WTC11 (cell line): Measurements from ENCODE around the gene MTG1. TPM values are rescaled to one million over a fixed set of nuclear protein-coding genes. Genes with fewer than 3 reads are reported as not detected.

ENCODE experiments used
- ATAC-seq: fragments of 200-7000 bp; cut with Tn5 transposase; 2 replicates; pipeline ENCODE4 v1.10.0; 2021; ENCODE audit warnings: mild to moderate bottlenecking, moderate library complexity
- CTCF ChIA-PET: fragments of 300-600 bp; sonication (Branson Sonifier 250); formaldehyde crosslinking; loops from one replicate; lab custom pipeline; 2021; ENCODE audit warnings: antibody characterized with exemption; lab: Charles Lee
- POLR2A ChIA-PET: fragments of 350-600 bp; sonication (Branson Sonifier 250); formaldehyde crosslinking; loops from one replicate; lab custom pipeline; 2021; ENCODE audit warnings: antibody characterized with exemption; lab: Charles Lee
- DNase-seq: peaks from one replicate; pipeline ENCODE4 v3.0.0; 2021; ENCODE audit warnings: low spot score
- H3K27ac Mint-ChIP-seq: 2 replicates; pipeline ENCODE4 v1.8.0; 2021; ENCODE audit warnings: mixed read lengths
- H3K27me3 Mint-ChIP-seq: 2 replicates; pipeline ENCODE4 v1.8.0; 2021; ENCODE audit warnings: low read depth, mild to moderate bottlenecking, moderate library complexity, mixed read lengths
- H3K36me3 Mint-ChIP-seq: 2 replicates; pipeline ENCODE4 v1.8.0; 2021; ENCODE audit warnings: mixed read lengths
- H3K4me1 Mint-ChIP-seq: 2 replicates; pipeline ENCODE4 v1.8.0; 2022; ENCODE audit warnings: mixed read lengths
- H3K4me3 Mint-ChIP-seq: 2 replicates; pipeline ENCODE4 v1.8.0; 2021; ENCODE audit warnings: mild to moderate bottlenecking, moderate library complexity, mixed read lengths
- H3K9me3 Mint-ChIP-seq: 2 replicates; pipeline ENCODE4 v1.8.0; 2021; ENCODE audit warnings: mixed read lengths
- CREM ChIP-seq: sonication (generic); formaldehyde crosslinking; IDR thresholded peaks from 2 replicates; pipeline ENCODE4 v1.8.1; 2022; ENCODE audit warnings: mild to moderate bottlenecking, missing genetic modification reagents, moderate library complexity
- ETV6 ChIP-seq: sonication (generic); formaldehyde crosslinking; IDR thresholded peaks from 2 replicates; pipeline ENCODE4 v1.8.1; 2022; ENCODE audit warnings: mild to moderate bottlenecking, missing genetic modification reagents
- FOXK1 ChIP-seq: sonication (generic); formaldehyde crosslinking; IDR thresholded peaks from 2 replicates; pipeline ENCODE4 v1.8.0; 2022; ENCODE audit warnings: mild to moderate bottlenecking, moderate library complexity, missing genetic modification reagents
- IRF2 ChIP-seq: sonication (generic); formaldehyde crosslinking; IDR thresholded peaks from 2 replicates; pipeline ENCODE4 v1.8.0; 2022; ENCODE audit warnings: low read depth, missing genetic modification reagents, borderline replicate concordance
- NFE2L1 ChIP-seq: sonication (generic); formaldehyde crosslinking; IDR thresholded peaks from 2 replicates; pipeline ENCODE4 v1.8.1; 2023; ENCODE audit warnings: missing genetic modification reagents
- NFYB ChIP-seq: sonication (generic); formaldehyde crosslinking; conservative IDR thresholded peaks from 2 replicates; pipeline ENCODE4 v1.8.0; 2022; ENCODE audit warnings: low read depth, missing genetic modification reagents
- TCF7 ChIP-seq: sonication (generic); formaldehyde crosslinking; IDR thresholded peaks from 2 replicates; pipeline ENCODE4 v1.8.0; 2022; ENCODE audit warnings: mild to moderate bottlenecking, low read depth, missing genetic modification reagents, moderate library complexity
- ZNF396 ChIP-seq: fragments of 250-450 bp; sonication (Bioruptor Pico); IDR thresholded peaks from 2 replicates; pipeline ENCODE4 v1.8.0; 2021; ENCODE audit warnings: mild to moderate bottlenecking, moderate library complexity, borderline replicate concordance
- total RNA-seq: library from RNA; stranded (reverse); gene quantifications from 3 replicates; pipeline ENCODE4 v1.2.3, GENCODE V29; 2021
- TF ChIP-seq, protein P1 (sequence below): fragments of 250-450 bp; sonication (Bioruptor Pico); IDR thresholded peaks from 2 replicates; pipeline ENCODE4 v1.9.0; 2021; ENCODE audit warnings: mild to moderate bottlenecking, borderline replicate concordance
- TF ChIP-seq, protein P2 (sequence below): sonication (generic); formaldehyde crosslinking; IDR thresholded peaks from 2 replicates; pipeline ENCODE4 v1.8.1; 2022; ENCODE audit warnings: low read depth, missing genetic modification reagents, borderline replicate concordance
- TF ChIP-seq, protein P3 (sequence below): sonication (generic); formaldehyde crosslinking; IDR thresholded peaks from 2 replicates; pipeline ENCODE4 v1.8.0; 2023; ENCODE audit warnings: mild to moderate bottlenecking, missing genetic modification reagents
- TF ChIP-seq, protein P4 (sequence below): fragments of 250-450 bp; sonication (Bioruptor Pico); IDR thresholded peaks from 2 replicates; pipeline ENCODE4 v1.9.0; 2021; ENCODE audit warnings: moderate library complexity, mild to moderate bottlenecking, inconsistent platforms, borderline replicate concordance
- TF ChIP-seq, protein P5 (sequence below): fragments of 250-450 bp; sonication (Bioruptor Pico); IDR thresholded peaks from 2 replicates; pipeline ENCODE4 v1.9.0; 2021; ENCODE audit warnings: mild to moderate bottlenecking
- TF ChIP-seq, protein P6 (sequence below): sonication (generic); formaldehyde crosslinking; IDR thresholded peaks from 2 replicates; pipeline ENCODE4 v1.8.1; 2023; ENCODE audit warnings: mild to moderate bottlenecking, missing genetic modification reagents
- TF ChIP-seq, protein P7 (sequence below): fragments of 200-600 bp; IDR thresholded peaks from 2 replicates; pipeline ENCODE4 v1.8.0; 2022; ENCODE audit warnings: antibody characterized with exemption
- TF ChIP-seq, protein P8 (sequence below): fragments of 250-450 bp; sonication (Bioruptor Pico); IDR thresholded peaks from 2 replicates; pipeline ENCODE4 v1.8.0; 2021; ENCODE audit warnings: mild to moderate bottlenecking

MTG1 gene
- total RNA-seq, 1 experiment from 2014 or later = 63.0 TPM

DNA sequence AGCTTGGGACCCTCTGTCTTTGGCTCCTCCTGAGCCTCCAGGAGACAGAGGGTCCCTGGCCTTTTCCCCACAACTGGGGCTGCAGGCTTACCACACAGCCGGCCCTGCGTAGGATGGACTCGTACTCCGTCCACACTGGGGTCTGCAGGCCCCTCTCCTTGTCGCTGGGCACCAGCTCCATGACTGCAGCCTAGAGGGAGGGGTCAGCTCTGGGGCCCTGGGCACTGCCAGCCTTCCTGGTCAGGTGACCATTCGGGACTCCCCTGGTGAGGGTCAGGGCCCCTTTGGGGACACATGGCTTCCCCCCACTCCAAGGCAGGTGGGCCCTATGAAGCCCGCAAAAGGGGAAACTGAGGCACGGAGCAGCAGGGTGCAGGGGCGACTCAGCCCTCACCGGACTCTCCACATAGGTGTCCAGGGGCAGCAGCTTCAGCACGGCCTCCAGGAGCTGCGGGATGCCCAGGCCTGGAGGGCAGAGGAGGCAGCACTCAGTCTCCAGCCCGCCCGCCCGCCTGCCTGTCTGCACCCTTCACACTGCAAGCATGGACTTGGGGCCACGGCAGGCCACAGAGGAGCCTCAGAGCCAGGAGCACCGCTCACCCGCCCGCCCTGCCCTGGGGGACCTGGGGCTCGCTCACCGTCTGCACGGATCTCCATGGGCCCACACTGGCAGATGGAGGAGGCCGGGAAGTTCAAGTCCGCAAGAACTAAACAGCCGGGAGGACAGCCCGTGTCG is 37.2 kb upstream of the MTG1 start:
- Mint-ChIP-seq H3K27ac (no peak overlapping the region), H3K9me3 (no peaks in the 10 kb centered on the region), H3K36me3 (peaks cover 2% of the 10 kb centered on the region), H3K4me1 (no peaks in the 10 kb centered on the region), H3K4me3 (peak overlapping the region; percentile 72), H3K27me3 (peaks cover 12% of the 10 kb centered on the region)
- no peak; the same call in 1 of the 2 replicates for ATAC-seq
- CTCF ChIA-PET = interaction anchor here (1.0 to 2.5 kb wide), 3 partner anchors 10 to 49 kb away, joined by 5 to 26 read pairs (median 7); partner anchors contain the start of gene PRAP1
- no peak for DNase-seq
- POLR2A ChIA-PET = interaction anchor here (1.2 to 1.8 kb wide), 2 partner anchors 17 to 22 kb away, joined by 3 to 9 read pairs; partner anchors contain the start of gene PAOX
- TF ChIP-seq, protein P1, sequence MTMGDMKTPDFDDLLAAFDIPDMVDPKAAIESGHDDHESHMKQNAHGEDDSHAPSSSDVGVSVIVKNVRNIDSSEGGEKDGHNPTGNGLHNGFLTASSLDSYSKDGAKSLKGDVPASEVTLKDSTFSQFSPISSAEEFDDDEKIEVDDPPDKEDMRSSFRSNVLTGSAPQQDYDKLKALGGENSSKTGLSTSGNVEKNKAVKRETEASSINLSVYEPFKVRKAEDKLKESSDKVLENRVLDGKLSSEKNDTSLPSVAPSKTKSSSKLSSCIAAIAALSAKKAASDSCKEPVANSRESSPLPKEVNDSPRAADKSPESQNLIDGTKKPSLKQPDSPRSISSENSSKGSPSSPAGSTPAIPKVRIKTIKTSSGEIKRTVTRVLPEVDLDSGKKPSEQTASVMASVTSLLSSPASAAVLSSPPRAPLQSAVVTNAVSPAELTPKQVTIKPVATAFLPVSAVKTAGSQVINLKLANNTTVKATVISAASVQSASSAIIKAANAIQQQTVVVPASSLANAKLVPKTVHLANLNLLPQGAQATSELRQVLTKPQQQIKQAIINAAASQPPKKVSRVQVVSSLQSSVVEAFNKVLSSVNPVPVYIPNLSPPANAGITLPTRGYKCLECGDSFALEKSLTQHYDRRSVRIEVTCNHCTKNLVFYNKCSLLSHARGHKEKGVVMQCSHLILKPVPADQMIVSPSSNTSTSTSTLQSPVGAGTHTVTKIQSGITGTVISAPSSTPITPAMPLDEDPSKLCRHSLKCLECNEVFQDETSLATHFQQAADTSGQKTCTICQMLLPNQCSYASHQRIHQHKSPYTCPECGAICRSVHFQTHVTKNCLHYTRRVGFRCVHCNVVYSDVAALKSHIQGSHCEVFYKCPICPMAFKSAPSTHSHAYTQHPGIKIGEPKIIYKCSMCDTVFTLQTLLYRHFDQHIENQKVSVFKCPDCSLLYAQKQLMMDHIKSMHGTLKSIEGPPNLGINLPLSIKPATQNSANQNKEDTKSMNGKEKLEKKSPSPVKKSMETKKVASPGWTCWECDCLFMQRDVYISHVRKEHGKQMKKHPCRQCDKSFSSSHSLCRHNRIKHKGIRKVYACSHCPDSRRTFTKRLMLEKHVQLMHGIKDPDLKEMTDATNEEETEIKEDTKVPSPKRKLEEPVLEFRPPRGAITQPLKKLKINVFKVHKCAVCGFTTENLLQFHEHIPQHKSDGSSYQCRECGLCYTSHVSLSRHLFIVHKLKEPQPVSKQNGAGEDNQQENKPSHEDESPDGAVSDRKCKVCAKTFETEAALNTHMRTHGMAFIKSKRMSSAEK (CRISPR knock-in tag) = no peak
- TF ChIP-seq, protein P2, sequence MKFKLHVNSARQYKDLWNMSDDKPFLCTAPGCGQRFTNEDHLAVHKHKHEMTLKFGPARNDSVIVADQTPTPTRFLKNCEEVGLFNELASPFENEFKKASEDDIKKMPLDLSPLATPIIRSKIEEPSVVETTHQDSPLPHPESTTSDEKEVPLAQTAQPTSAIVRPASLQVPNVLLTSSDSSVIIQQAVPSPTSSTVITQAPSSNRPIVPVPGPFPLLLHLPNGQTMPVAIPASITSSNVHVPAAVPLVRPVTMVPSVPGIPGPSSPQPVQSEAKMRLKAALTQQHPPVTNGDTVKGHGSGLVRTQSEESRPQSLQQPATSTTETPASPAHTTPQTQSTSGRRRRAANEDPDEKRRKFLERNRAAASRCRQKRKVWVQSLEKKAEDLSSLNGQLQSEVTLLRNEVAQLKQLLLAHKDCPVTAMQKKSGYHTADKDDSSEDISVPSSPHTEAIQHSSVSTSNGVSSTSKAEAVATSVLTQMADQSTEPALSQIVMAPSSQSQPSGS (CRISPR knock-in tag) = no peak
- TF ChIP-seq ETV6 (CRISPR knock-in tag) = no peak
- TF ChIP-seq FOXK1 (CRISPR knock-in tag) = 0 out of 2 replicates have a peak, but pooled peaks have one; percentile 9
- TF ChIP-seq, protein P3, sequence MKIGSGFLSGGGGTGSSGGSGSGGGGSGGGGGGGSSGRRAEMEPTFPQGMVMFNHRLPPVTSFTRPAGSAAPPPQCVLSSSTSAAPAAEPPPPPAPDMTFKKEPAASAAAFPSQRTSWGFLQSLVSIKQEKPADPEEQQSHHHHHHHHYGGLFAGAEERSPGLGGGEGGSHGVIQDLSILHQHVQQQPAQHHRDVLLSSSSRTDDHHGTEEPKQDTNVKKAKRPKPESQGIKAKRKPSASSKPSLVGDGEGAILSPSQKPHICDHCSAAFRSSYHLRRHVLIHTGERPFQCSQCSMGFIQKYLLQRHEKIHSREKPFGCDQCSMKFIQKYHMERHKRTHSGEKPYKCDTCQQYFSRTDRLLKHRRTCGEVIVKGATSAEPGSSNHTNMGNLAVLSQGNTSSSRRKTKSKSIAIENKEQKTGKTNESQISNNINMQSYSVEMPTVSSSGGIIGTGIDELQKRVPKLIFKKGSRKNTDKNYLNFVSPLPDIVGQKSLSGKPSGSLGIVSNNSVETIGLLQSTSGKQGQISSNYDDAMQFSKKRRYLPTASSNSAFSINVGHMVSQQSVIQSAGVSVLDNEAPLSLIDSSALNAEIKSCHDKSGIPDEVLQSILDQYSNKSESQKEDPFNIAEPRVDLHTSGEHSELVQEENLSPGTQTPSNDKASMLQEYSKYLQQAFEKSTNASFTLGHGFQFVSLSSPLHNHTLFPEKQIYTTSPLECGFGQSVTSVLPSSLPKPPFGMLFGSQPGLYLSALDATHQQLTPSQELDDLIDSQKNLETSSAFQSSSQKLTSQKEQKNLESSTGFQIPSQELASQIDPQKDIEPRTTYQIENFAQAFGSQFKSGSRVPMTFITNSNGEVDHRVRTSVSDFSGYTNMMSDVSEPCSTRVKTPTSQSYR = 0 out of 2 replicates have a peak, but pooled peaks have one; percentile 4
- TF ChIP-seq NFE2L1 (CRISPR knock-in tag) = peak; percentile 57
- TF ChIP-seq, protein P4, sequence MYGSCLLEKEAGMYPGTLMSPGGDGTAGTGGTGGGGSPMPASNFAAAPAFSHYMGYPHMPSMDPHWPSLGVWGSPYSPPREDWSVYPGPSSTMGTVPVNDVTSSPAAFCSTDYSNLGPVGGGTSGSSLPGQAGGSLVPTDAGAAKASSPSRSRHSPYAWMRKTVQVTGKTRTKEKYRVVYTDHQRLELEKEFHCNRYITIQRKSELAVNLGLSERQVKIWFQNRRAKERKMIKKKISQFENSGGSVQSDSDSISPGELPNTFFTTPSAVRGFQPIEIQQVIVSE (CRISPR knock-in tag) = no peak
- TF ChIP-seq CREM (CRISPR knock-in tag) = no peak
- 0 out of 2 replicates have a peak, but pooled peaks have one; percentile 54 for TF ChIP-seq TCF7 (CRISPR knock-in tag)
- TF ChIP-seq IRF2 (CRISPR knock-in tag) = no peak
- TF ChIP-seq, protein P5, sequence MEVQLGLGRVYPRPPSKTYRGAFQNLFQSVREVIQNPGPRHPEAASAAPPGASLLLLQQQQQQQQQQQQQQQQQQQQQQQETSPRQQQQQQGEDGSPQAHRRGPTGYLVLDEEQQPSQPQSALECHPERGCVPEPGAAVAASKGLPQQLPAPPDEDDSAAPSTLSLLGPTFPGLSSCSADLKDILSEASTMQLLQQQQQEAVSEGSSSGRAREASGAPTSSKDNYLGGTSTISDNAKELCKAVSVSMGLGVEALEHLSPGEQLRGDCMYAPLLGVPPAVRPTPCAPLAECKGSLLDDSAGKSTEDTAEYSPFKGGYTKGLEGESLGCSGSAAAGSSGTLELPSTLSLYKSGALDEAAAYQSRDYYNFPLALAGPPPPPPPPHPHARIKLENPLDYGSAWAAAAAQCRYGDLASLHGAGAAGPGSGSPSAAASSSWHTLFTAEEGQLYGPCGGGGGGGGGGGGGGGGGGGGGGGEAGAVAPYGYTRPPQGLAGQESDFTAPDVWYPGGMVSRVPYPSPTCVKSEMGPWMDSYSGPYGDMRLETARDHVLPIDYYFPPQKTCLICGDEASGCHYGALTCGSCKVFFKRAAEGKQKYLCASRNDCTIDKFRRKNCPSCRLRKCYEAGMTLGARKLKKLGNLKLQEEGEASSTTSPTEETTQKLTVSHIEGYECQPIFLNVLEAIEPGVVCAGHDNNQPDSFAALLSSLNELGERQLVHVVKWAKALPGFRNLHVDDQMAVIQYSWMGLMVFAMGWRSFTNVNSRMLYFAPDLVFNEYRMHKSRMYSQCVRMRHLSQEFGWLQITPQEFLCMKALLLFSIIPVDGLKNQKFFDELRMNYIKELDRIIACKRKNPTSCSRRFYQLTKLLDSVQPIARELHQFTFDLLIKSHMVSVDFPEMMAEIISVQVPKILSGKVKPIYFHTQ (CRISPR knock-in tag) = no peak
- TF ChIP-seq, protein P6, sequence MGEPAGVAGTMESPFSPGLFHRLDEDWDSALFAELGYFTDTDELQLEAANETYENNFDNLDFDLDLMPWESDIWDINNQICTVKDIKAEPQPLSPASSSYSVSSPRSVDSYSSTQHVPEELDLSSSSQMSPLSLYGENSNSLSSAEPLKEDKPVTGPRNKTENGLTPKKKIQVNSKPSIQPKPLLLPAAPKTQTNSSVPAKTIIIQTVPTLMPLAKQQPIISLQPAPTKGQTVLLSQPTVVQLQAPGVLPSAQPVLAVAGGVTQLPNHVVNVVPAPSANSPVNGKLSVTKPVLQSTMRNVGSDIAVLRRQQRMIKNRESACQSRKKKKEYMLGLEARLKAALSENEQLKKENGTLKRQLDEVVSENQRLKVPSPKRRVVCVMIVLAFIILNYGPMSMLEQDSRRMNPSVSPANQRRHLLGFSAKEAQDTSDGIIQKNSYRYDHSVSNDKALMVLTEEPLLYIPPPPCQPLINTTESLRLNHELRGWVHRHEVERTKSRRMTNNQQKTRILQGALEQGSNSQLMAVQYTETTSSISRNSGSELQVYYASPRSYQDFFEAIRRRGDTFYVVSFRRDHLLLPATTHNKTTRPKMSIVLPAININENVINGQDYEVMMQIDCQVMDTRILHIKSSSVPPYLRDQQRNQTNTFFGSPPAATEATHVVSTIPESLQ (CRISPR knock-in tag) = no peak
- TF ChIP-seq, protein P7, sequence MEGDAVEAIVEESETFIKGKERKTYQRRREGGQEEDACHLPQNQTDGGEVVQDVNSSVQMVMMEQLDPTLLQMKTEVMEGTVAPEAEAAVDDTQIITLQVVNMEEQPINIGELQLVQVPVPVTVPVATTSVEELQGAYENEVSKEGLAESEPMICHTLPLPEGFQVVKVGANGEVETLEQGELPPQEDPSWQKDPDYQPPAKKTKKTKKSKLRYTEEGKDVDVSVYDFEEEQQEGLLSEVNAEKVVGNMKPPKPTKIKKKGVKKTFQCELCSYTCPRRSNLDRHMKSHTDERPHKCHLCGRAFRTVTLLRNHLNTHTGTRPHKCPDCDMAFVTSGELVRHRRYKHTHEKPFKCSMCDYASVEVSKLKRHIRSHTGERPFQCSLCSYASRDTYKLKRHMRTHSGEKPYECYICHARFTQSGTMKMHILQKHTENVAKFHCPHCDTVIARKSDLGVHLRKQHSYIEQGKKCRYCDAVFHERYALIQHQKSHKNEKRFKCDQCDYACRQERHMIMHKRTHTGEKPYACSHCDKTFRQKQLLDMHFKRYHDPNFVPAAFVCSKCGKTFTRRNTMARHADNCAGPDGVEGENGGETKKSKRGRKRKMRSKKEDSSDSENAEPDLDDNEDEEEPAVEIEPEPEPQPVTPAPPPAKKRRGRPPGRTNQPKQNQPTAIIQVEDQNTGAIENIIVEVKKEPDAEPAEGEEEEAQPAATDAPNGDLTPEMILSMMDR = no peak
- no peak for TF ChIP-seq ZNF396 (CRISPR knock-in tag)
- TF ChIP-seq NFYB = 0 out of 2 replicates have a peak, but pooled peaks have one; percentile 7
- TF ChIP-seq, protein P8, sequence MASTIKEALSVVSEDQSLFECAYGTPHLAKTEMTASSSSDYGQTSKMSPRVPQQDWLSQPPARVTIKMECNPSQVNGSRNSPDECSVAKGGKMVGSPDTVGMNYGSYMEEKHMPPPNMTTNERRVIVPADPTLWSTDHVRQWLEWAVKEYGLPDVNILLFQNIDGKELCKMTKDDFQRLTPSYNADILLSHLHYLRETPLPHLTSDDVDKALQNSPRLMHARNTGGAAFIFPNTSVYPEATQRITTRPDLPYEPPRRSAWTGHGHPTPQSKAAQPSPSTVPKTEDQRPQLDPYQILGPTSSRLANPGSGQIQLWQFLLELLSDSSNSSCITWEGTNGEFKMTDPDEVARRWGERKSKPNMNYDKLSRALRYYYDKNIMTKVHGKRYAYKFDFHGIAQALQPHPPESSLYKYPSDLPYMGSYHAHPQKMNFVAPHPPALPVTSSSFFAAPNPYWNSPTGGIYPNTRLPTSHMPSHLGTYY (CRISPR knock-in tag) = no peak
